Activated T-helper 9 cell treated with anti-CD3 and anti-CD28 coated beads, Interleukin-2, amount 50 U/mL, for 16 hours (primary cell): ENCODE data around the gene MGAT2.
A peak's percentile ranks its signal among the peaks of the same experiment; 100 is the strongest.
"Not testable (repeated sequence)": the region's sequence is repeated elsewhere in the genome, so short reads cannot be mapped to it uniquely, and the experiment has no call there.

ENCODE experiments used
- DNase-seq: peaks from one replicate; pipeline ENCODE4 v3.0.0-alpha.2; 2020; ENCODE audit warnings: low read depth

The MGAT2 gene

GRCh38 chr14:49612671-49613070, 7.9 kb upstream of the MGAT2 start:
- no peak for DNase-seq

DNA sequence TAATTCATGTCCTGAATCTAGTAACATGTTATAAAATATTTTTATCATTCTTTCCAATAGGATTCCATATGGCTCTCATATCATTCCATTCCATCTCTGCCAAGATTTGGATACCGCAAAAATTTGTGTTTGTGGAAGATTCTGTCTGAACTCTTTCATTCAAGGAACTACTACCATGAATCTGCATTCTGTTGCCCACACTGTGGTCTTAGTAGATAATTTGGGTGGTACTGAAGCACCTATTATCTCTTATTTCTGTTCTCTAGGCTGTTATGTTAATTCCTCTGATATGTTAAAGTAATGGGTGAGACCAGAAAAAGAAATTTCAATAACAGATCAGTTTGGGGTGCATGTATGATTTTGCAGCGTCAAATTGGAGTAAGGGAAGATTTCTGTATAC, 6.4 kb upstream of the MGAT2 start:
- no peak for DNase-seq

- DNase-seq, result no peak
Measured at GRCh38 chr14:49615776-49616175, 4.8 kb upstream of the MGAT2 start.

GRCh38 chr14:49617852-49618519, 2.6 kb upstream of the MGAT2 start:
- DNase-seq, result no peak

- not testable (repeated sequence) for DNase-seq
Measured at GRCh38 chr14:49619273-49619672, 1.3 kb upstream of the MGAT2 start.

DNA sequence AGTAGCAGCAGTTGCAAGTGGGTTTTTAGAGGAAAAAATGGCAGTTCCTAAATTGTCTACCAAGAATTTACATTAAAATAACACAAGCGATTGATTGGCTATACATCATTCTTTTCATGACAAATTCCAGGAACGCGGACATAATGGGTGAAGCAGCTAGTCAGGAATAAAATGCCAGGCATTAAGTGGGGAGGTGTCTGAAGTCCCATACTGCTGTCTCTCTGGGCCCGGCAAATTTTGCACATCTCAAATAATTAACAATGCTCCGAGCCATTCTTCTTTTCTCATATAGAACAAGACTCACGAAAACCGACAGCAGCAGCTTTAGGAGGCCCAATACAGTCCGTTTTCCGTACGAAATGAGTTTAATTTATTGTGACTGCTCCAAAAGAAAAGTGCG, 869 bp upstream of the MGAT2 start:
- DNase-seq, result no peak

DNA sequence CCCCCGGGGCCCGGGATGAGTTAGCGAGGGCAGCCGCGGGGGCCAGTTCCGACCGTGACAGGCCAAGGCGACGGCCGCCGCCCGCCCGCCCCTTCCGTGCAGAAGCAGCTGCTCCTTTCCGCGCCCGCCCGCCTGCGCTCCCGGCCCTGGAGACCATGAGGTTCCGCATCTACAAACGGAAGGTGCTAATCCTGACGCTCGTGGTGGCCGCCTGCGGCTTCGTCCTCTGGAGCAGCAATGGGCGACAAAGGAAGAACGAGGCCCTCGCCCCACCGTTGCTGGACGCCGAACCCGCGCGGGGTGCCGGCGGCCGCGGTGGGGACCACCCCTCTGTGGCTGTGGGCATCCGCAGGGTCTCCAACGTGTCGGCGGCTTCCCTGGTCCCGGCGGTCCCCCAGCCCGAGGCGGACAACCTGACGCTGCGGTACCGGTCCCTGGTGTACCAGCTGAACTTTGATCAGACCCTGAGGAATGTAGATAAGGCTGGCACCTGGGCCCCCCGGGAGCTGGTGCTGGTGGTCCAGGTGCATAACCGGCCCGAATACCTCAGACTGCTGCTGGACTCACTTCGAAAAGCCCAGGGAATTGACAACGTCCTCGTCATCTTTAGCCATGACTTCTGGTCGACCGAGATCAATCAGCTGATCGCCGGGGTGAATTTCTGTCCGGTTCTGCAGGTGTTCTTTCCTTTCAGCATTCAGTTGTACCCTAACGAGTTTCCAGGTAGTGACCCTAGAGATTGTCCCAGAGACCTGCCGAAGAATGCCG, 699 bp downstream of the MGAT2 start:
- DNase-seq, result peak; percentile 44

- no peak for DNase-seq
Measured at GRCh38 chr14:49622022-49622607, 1.5 kb downstream of the MGAT2 start.

- no peak for DNase-seq
Measured at GRCh38 chr14:49623387-49623786, 2.8 kb downstream of the MGAT2 start.

GRCh38 chr14:49623941-49624839, 3.6 kb downstream of the MGAT2 start:
- no peak for DNase-seq

- DNase-seq, result peak; percentile 92
Measured at GRCh38 chr14:49633640-49634546, 13.3 kb downstream of the MGAT2 start.

GRCh38 chr14:49634547-49635334, 14.1 kb downstream of the MGAT2 start, which contains the start of gene DNAAF2:
TSS of gene DNAAF2 (minus strand) at chr14:49635244. CDS start at chr14:49635149, 95 bp downstream.
- peak; percentile 56 for DNase-seq

- DNase-seq, result no peak
Measured at GRCh38 chr14:49636866-49637265, 16.3 kb downstream of the MGAT2 start.

DNA sequence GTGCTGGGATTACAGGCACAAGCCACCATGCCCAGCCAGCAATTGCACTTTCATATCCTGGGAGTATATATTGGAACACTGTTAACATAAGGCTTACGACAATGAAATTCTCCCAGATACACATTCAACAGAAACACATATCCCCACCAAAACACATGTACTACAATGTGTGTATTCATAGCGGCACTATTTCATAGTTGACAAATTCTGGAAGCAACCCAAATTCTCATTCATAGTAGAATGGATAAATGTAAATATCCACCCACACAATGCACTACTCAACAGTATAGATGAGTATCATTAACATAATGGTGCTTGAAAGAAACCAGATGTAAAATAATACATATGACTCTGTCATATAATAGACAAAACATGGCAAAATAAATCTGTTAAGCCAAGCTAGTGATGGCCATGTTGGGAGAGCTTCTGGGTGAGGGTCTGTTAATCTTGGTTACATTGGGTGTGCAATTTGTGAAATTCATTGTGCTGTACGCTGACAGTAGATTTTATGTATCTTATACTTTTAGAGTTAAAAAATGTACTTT, 17.0 kb downstream of the MGAT2 start:
- no peak for DNase-seq

- no peak for DNase-seq
Measured at GRCh38 chr14:49640540-49641417, 20.2 kb downstream of the MGAT2 start.

GRCh38 chr14:49641697-49642129, 21.1 kb downstream of the MGAT2 start:
- DNase-seq, result no peak

- DNase-seq, result no peak
Measured at GRCh38 chr14:49642163-49642562, 21.6 kb downstream of the MGAT2 start.

DNA sequence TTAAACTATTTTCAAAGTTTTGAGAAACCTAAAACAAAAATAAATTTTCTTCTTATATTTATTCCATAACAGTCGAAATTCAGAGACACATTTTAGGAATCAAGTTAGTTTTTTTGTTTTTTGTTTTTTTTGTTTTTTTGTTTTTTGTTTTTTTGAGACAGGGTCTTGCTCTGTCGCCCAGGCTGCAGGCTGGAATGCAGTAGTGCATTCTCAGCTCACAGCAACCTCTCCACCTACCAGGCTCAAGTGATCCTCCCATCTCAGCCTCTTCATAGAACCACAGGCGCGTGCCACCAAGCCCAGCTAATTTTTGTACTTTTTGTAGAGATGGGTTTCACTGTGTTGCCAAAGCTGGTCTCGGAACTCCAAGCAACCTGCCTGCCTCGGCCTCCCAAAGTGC, 32.9 kb downstream of the MGAT2 start:
- no peak for DNase-seq

- DNase-seq, result no peak
Measured at GRCh38 chr14:49654511-49654910, 33.9 kb downstream of the MGAT2 start.
